ENCODE results near the gene CRK.

GRCh38 chr17:1421470-1421869 lies 34.6 kb downstream of the CRK start:
- TF ChIP-seq CTCF (IDR thresholded peaks at IDR 0.05) (no peak), POLR2AphosphoS5 (IDR thresholded peaks at IDR 0.05; ENCODE audit: insufficient read depth in 1 of 2, low read depth in 1 of 2) (no peak), POLR2A (IDR thresholded peaks at IDR 0.05) (no peak)
